ENCODE measurements around the gene PPP1R14D.
A peak's percentile ranks its signal among the peaks of the same experiment; 100 is the strongest.

The PPP1R14D gene

GRCh38 chr15:40787991-40788390, 40.5 kb downstream of the PPP1R14D start:
- H3K27ac ChIP-seq, result no peak overlapping the region
- intact Hi-C loops (cut with DNase I; ENCODE audit: low total_unique reads), result loop anchor here (10.0 kb wide), 1 partner anchor 1347 kb away; no protein-coding TSS in a partner anchor

GRCh38 chr15:40787344-40787841, 41.1 kb downstream of the PPP1R14D start:
- DNase-seq, result no peak
- H3K36me3 ChIP-seq, result peaks cover 0 to 13% (median 11%) of the 10 kb centered on the region in 3 donors
- no peak overlapping the region for H3K27ac ChIP-seq
- no peak overlapping the region for H3K4me3 ChIP-seq
- H3K4me1 ChIP-seq, result peaks cover 0 to 34% (median 9%) of the 10 kb centered on the region in 4 donors
- TF ChIP-seq CTCF (IDR thresholded peaks at IDR 0.05), result no peak
- H3K9me3 ChIP-seq, result no peaks in the 10 kb centered on the region
- no peaks in the 10 kb centered on the region for H3K27me3 ChIP-seq
- intact Hi-C loops (cut with DNase I; ENCODE audit: low total_unique reads), result loop anchor here (10.0 kb wide), 1 partner anchor 1347 kb away; no protein-coding TSS in a partner anchor

More at GRCh38 chr15:40787991-40788390, 40.5 kb downstream of the PPP1R14D start:
- peaks cover 0 to 16% (median 11%) of the 10 kb centered on the region in 3 donors for H3K36me3 ChIP-seq
- no peaks in the 10 kb centered on the region for H3K27me3 ChIP-seq
- no peak overlapping the region for H3K4me3 ChIP-seq
- no peak for DNase-seq
- H3K9me3 ChIP-seq, result no peaks in the 10 kb centered on the region
- TF ChIP-seq CTCF (IDR thresholded peaks at IDR 0.05), result no peak
- H3K4me1 ChIP-seq, result peaks cover 0 to 34% (median 9%) of the 10 kb centered on the region in 4 donors

GRCh38 chr15:40785814-40786213, 42.7 kb downstream of the PPP1R14D start:
- H3K9me3 ChIP-seq, result no peaks in the 10 kb centered on the region
- no peaks in the 10 kb centered on the region for H3K27me3 ChIP-seq
- H3K4me1 ChIP-seq, result peaks cover 0 to 34% (median 9%) of the 10 kb centered on the region in 4 donors
- no peaks in the 10 kb centered on the region for H3K36me3 ChIP-seq
- no peak overlapping the region for H3K27ac ChIP-seq
- DNase-seq, result no peak
- TF ChIP-seq CTCF (IDR thresholded peaks at IDR 0.05), result no peak
- intact Hi-C loops (cut with DNase I; ENCODE audit: low total_unique reads), result loop anchor here (10.0 kb wide), 1 partner anchor 1349 kb away; no protein-coding TSS in a partner anchor
- no peak overlapping the region for H3K4me3 ChIP-seq

- H3K4me3 ChIP-seq, result no peak overlapping the region
- no peak for DNase-seq
- no peaks in the 10 kb centered on the region for H3K9me3 ChIP-seq
- H3K36me3 ChIP-seq, result no peaks in the 10 kb centered on the region
- peaks cover 0 to 34% (median 9%) of the 10 kb centered on the region in 4 donors for H3K4me1 ChIP-seq
- no peaks in the 10 kb centered on the region for H3K27me3 ChIP-seq
- no peak overlapping the region for H3K27ac ChIP-seq
- no peak for TF ChIP-seq CTCF (IDR thresholded peaks at IDR 0.05)
- intact Hi-C loops (cut with DNase I; ENCODE audit: low total_unique reads), result loop anchor here (10.0 kb wide), 1 partner anchor 1350 kb away; no protein-coding TSS in a partner anchor
These were observed 43.3 kb downstream of the PPP1R14D start for GRCh38 chr15:40785164-40785563.

- no peak overlapping the region for H3K27ac ChIP-seq
- peak in 1 of 2 donors; percentile 65 for DNase-seq
- intact Hi-C loops (cut with DNase I; ENCODE audit: low total_unique reads), result loop anchor here (10.0 kb wide), 1 partner anchor 1352 kb away; no protein-coding TSS in a partner anchor
These were observed 45.8 kb downstream of the PPP1R14D start for GRCh38 chr15:40782609-40783227.

More at GRCh38 chr15:40782609-40783227, 45.8 kb downstream of the PPP1R14D start:
- no peaks in the 10 kb centered on the region for H3K27me3 ChIP-seq
- H3K4me3 ChIP-seq, result no peak overlapping the region
- no peaks in the 10 kb centered on the region for H3K9me3 ChIP-seq
- peak; percentile 28 to 34 for TF ChIP-seq CTCF (IDR thresholded peaks at IDR 0.05)
- H3K36me3 ChIP-seq, result peaks cover 21 to 24% (median 24%) of the 10 kb centered on the region in 3 donors
- peaks cover 0 to 21% (median 8%) of the 10 kb centered on the region in 4 donors for H3K4me1 ChIP-seq

Measured in tibial artery (tissue), 4 donors.